HG03039 (cell line): ENCODE measurements around the gene OSBPL2.

Experiments used
- ATAC-seq: cut with Tn5 transposase; IDR thresholded peaks from one replicate; pipeline ENCODE4 v1.9.1; 2021; ENCODE audit warnings: mild to moderate bottlenecking, moderate library complexity; ENCODE audit not compliant: unreplicated experiment

The OSBPL2 gene

GRCh38 chr20:62281161-62281933, 43.0 kb downstream of the OSBPL2 start:
- ATAC-seq, result no peak

- no peak for ATAC-seq
Observed at GRCh38 chr20:62282103-62282502, 43.8 kb downstream of the OSBPL2 start.

- no peak for ATAC-seq
Observed at GRCh38 chr20:62282877-62283503, 44.7 kb downstream of the OSBPL2 start.

- no peak for ATAC-seq
Observed at GRCh38 chr20:62284448-62284847, 46.1 kb downstream of the OSBPL2 start.

GRCh38 chr20:62285151-62285550, 46.8 kb downstream of the OSBPL2 start:
- ATAC-seq, result no peak

GRCh38 chr20:62285722-62286121, 47.4 kb downstream of the OSBPL2 start:
- no peak for ATAC-seq

- no peak for ATAC-seq
Observed at GRCh38 chr20:62286493-62287064, 48.3 kb downstream of the OSBPL2 start.

- no peak for ATAC-seq
Observed at GRCh38 chr20:62287129-62287528, 48.8 kb downstream of the OSBPL2 start.

- ATAC-seq, result no peak
Observed at GRCh38 chr20:62287759-62288534, 49.6 kb downstream of the OSBPL2 start.

- no peak for ATAC-seq
Observed at GRCh38 chr20:62288535-62289105, 50.3 kb downstream of the OSBPL2 start.

- no peak for ATAC-seq
Observed at GRCh38 chr20:62289131-62289530, 50.8 kb downstream of the OSBPL2 start.

- no peak for ATAC-seq
Observed at GRCh38 chr20:62289898-62290297, 51.6 kb downstream of the OSBPL2 start.

- no peak for ATAC-seq
Observed at GRCh38 chr20:62291251-62292066, 53.1 kb downstream of the OSBPL2 start.

- no peak for ATAC-seq
Observed at GRCh38 chr20:62292108-62292507, 53.8 kb downstream of the OSBPL2 start.

- no peak for ATAC-seq
Observed at GRCh38 chr20:62293111-62293784, 54.9 kb downstream of the OSBPL2 start.

- no peak for ATAC-seq
Observed at GRCh38 chr20:62293946-62294345, 55.6 kb downstream of the OSBPL2 start.

- ATAC-seq, result no peak
Observed at GRCh38 chr20:62294516-62294915, 56.2 kb downstream of the OSBPL2 start.

- no peak for ATAC-seq
Observed at GRCh38 chr20:62296724-62297448, 58.6 kb downstream of the OSBPL2 start.
